DOHH2 (cell line): ENCODE results near the gene ALK.

Experiments
- H3F3A ChIP-seq: fragments of 200-600 bp; sonication (generic), shearing (Covaris generic); 2 replicates; pipeline ENCODE4 v1.6.0; 2016; ENCODE audit warnings: antibody characterized with exemption, mild to moderate bottlenecking; ENCODE audit not compliant: control insufficient read depth, insufficient read depth
- H3K27ac ChIP-seq: fragments of 200-600 bp; sonication (generic); 2 replicates; pipeline ENCODE4 v1.5.1; 2014; ENCODE audit warnings: low read depth, mild to moderate bottlenecking, low read length, moderate library complexity
- H3K27me3 ChIP-seq: fragments of 200-600 bp; sonication (generic); 2 replicates; pipeline ENCODE4 v1.6.1; 2014; ENCODE audit warnings: mild to moderate bottlenecking, low read length, mixed read lengths; ENCODE audit not compliant: control insufficient read depth
- H3K36me3 ChIP-seq: fragments of 200-600 bp; sonication (generic); 2 replicates; pipeline ENCODE4 v1.6.1; 2014; ENCODE audit warnings: mild to moderate bottlenecking, low read length, moderate library complexity, mixed read lengths; ENCODE audit not compliant: control insufficient read depth
- H3K4me1 ChIP-seq: fragments of 200-600 bp; sonication (generic); 2 replicates; pipeline ENCODE4 v1.6.1; 2014; ENCODE audit warnings: mild to moderate bottlenecking, low read length, mixed read lengths; ENCODE audit not compliant: control insufficient read depth
- H3K4me2 ChIP-seq: fragments of 200-600 bp; sonication (generic); 2 replicates; pipeline ENCODE4 v1.6.0; 2014; ENCODE audit warnings: mild to moderate bottlenecking, low read length, moderate library complexity
- H3K4me3 ChIP-seq: fragments of 200-600 bp; sonication (generic); 2 replicates; pipeline ENCODE4 v1.5.1; 2014; ENCODE audit warnings: mild to moderate bottlenecking, low read length, mixed read lengths
- H3K79me2 ChIP-seq: fragments of 200-600 bp; sonication (generic); 2 replicates; pipeline ENCODE4 v1.6.1; 2014; ENCODE audit warnings: mild to moderate bottlenecking, low read length, mixed read lengths; ENCODE audit not compliant: control insufficient read depth
- H3K9me2 ChIP-seq: fragments of 200-600 bp; sonication (generic); replicated peaks from 2 replicates; pipeline ENCODE4 v1.6.1; 2014; ENCODE audit warnings: mild to moderate bottlenecking, low read length, mixed read lengths; ENCODE audit not compliant: control insufficient read depth
- H3K9me3 ChIP-seq: fragments of 200-600 bp; sonication (generic); 2 replicates; pipeline ENCODE4 v1.6.1; 2014; ENCODE audit warnings: antibody characterized with exemption, low read length, mixed read lengths; ENCODE audit not compliant: control insufficient read depth, insufficient read depth
- H4K20me1 ChIP-seq: fragments of 200-600 bp; sonication (generic); 2 replicates; pipeline ENCODE4 v1.6.0; 2014; ENCODE audit warnings: low read depth, mild to moderate bottlenecking, antibody characterized with exemption, low read length, moderate library complexity; ENCODE audit not compliant: control insufficient read depth, insufficient read depth
- CTCF ChIP-seq: fragments of 200-600 bp; sonication (generic); IDR thresholded peaks from one replicate; pipeline ENCODE4 v1.5.1; 2014; ENCODE audit warnings: antibody characterized with exemption, mild to moderate bottlenecking, low read depth, low read length; ENCODE audit not compliant: poor library complexity, severe bottlenecking
- EZH2phosphoT487 ChIP-seq: fragments of 200-600 bp; sonication (generic); IDR thresholded peaks from 2 replicates; pipeline ENCODE4 v1.6.1; 2017; ENCODE audit warnings: borderline replicate concordance, mild to moderate bottlenecking, antibody characterized with exemption, low read length, moderate library complexity, mixed read lengths

ALK gene

GRCh38 chr2:29162204-29162928, 759.0 kb downstream of the ALK start:
- H3K4me3 ChIP-seq = no peak overlapping the region
- H3K36me3 ChIP-seq = no peaks in the 10 kb centered on the region
- no peaks in the 10 kb centered on the region for H3K4me1 ChIP-seq
- no peak overlapping the region for H3K27ac ChIP-seq
- no peaks in the 10 kb centered on the region for H3K9me3 ChIP-seq
- no peaks in the 10 kb centered on the region for H3K9me2 ChIP-seq
- H3K79me2 ChIP-seq = no peaks in the 10 kb centered on the region
- H3F3A ChIP-seq = no peaks in the 10 kb centered on the region
- no peak overlapping the region for H3K4me2 ChIP-seq
- no peak for TF ChIP-seq EZH2phosphoT487
- peaks cover 9% of the 10 kb centered on the region; the same call in 1 of the 2 replicates for H3K27me3 ChIP-seq
- H4K20me1 ChIP-seq = no peaks in the 10 kb centered on the region

DNA sequence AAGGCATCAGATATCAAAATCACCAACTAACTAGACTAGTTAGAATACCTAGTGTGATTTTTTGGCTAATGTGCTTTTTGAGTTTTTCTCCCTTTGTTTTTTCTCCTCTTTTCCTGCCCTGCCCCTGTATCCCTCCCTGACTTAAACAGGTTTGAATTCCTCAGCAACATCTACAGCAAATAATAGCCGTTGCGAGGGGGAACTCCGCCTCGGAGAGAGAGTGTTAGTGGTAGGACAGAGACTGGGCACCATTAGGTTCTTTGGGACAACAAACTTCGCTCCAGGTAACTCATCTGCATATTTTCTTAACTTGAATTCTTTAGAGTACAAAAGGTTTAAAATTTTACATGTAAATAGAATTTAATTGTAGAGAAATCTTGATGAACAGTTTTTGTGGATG, 761.2 kb downstream of the ALK start:
- Histone ChIP-seq H3K79me2 (no peaks in the 10 kb centered on the region), H3K36me3 (no peaks in the 10 kb centered on the region), H3F3A (no peaks in the 10 kb centered on the region), H3K4me2 (no peak overlapping the region), H3K4me3 (no peak overlapping the region), H4K20me1 (no peaks in the 10 kb centered on the region), H3K27me3 (peaks cover 11% of the 10 kb centered on the region; the same call in 1 of the 2 replicates), H3K4me1 (no peaks in the 10 kb centered on the region), H3K9me3 (no peaks in the 10 kb centered on the region), H3K27ac (no peak overlapping the region), H3K9me2 (no peaks in the 10 kb centered on the region)
- TF ChIP-seq EZH2phosphoT487 = no peak
- no peak for TF ChIP-seq CTCF

GRCh38 chr2:29159125-29159524, 762.3 kb downstream of the ALK start:
- Histone ChIP-seq H3K4me2 (no peak overlapping the region), H3K27ac (no peak overlapping the region), H3K9me3 (no peaks in the 10 kb centered on the region), H3K4me3 (no peak overlapping the region), H3K27me3 (peaks cover 11% of the 10 kb centered on the region; the same call in 1 of the 2 replicates), H3F3A (no peaks in the 10 kb centered on the region), H3K79me2 (no peaks in the 10 kb centered on the region), H3K9me2 (no peaks in the 10 kb centered on the region), H3K36me3 (no peaks in the 10 kb centered on the region), H4K20me1 (no peaks in the 10 kb centered on the region), H3K4me1 (no peaks in the 10 kb centered on the region)
- TF ChIP-seq EZH2phosphoT487 = no peak
- no peak for TF ChIP-seq CTCF

- peaks cover 7% of the 10 kb centered on the region; the same call in 1 of the 2 replicates for H3K27me3 ChIP-seq
- H3K9me2 ChIP-seq = no peaks in the 10 kb centered on the region
- no peak overlapping the region for H3K4me3 ChIP-seq
- H3K36me3 ChIP-seq = no peaks in the 10 kb centered on the region
- no peaks in the 10 kb centered on the region for H3K9me3 ChIP-seq
- no peaks in the 10 kb centered on the region for H3K79me2 ChIP-seq
- no peak for TF ChIP-seq CTCF
- no peak for TF ChIP-seq EZH2phosphoT487
- no peaks in the 10 kb centered on the region for H3K4me1 ChIP-seq
- H3K4me2 ChIP-seq = no peak overlapping the region
- H3F3A ChIP-seq = no peaks in the 10 kb centered on the region
- H4K20me1 ChIP-seq = no peaks in the 10 kb centered on the region
- no peak overlapping the region for H3K27ac ChIP-seq
Measured at GRCh38 chr2:29157131-29157530, 764.3 kb downstream of the ALK start.
